NCI-H128 (cell line): ENCODE measurements around the gene C6orf47.

Experiments
- DNase-seq: peaks from one replicate; lab custom pipeline; 2025; ENCODE audit not compliant: unreplicated experiment; lab: John Stamatoyannopoulos, UW

C6orf47 gene

DNA sequence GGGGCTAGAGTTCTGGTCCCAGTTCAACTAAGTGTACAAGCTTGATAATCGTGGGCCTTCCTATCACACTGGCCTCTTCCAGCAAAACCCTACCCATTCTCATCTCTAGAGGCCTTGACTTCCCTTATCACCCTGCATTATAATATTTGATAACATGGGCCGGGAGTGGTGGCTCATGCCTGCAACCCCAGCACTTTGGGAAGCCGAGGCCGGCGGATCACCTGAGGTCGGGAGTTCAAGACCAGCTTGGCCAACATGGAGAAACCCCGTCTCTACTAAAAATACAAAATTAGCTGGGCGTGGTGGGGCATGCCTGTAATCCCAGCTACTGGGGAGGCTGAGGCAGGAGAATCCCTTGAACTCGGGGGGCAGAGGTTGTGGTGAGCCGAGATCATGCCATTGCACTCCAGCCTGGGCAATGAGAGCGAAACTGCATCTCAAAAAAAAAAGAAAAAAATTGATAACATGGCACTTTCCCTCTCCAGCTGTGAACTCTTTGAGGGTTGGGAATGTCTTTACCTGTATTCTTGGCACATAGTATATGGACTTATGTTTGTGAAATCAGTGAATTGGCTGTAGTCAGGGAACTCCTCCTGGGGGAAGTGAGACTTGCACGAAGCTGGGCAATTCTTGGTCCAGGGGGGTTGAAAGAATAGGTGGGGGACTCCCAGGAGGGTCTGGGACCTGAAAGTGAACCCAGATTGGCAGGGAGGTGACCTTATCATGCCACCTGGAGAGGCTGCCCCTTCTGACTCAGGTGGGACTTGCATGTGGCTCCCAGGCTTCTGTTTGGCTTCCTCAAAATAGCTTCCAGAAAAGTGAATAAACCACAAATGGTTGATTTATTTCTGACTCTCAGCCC, 915 bp upstream of the C6orf47 start:
- no peak for DNase-seq

- no peak for DNase-seq
Observed at GRCh38 chr6:31659649-31660380, 763 bp downstream of the C6orf47 start.

DNA sequence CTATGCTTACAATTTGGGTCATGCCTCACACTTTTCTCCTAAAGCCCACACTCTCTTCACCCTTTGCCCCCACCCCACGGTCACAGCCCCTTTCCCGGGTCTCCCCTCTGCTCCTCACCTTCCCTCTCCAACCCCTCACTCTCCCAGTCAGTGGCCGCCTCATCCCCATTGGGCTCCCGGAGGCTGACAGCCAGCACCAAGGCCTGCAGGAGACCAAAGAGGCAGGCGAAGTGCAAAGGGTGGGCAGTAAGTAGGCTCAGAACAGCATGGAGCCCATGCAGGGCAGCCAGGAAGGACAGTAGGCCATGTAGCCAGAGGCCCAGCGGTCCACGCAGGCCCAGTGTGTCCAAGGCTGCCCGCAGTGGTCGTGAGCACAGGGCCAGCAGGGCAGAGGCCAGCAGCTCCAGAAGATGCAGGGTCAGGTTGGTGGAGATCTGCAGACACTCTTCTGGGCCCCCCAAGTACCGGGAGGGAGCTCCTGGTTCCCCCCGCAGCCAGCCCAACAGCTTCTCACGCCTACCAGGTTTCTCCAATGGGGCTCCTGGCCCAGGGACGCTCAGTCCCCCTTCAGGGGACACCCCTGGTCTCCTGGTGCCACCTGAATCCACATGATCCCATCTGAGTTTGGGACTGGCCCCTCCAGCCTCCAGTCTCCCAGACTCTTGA, 1.5 kb downstream of the C6orf47 start:
- no peak for DNase-seq

DNA sequence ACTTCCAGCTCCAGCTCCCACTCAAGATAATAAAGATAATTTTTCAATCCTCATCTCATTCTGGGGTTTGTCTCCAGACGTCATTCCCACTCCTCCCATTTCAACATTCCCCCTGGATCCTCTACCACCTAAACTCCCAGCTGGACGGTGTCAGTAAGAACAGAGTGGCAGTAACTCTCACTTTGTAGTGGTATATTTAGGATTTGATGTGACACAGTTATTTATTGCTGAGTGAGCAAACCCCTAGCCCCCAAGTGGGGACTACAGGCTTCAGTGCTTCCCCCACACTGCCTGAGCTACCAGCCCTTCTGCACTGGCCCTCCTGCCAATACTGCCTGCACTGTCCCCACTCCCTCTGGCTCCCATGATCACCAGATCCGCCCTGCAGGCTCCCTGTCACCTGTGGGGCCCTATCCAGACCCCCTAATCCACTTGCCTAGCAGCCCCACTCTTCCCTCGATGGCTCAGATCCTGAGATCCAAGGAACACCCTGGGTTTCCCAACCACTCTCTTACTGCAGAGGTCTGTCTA, 2.4 kb downstream of the C6orf47 start:
- DNase-seq: no peak

DNA sequence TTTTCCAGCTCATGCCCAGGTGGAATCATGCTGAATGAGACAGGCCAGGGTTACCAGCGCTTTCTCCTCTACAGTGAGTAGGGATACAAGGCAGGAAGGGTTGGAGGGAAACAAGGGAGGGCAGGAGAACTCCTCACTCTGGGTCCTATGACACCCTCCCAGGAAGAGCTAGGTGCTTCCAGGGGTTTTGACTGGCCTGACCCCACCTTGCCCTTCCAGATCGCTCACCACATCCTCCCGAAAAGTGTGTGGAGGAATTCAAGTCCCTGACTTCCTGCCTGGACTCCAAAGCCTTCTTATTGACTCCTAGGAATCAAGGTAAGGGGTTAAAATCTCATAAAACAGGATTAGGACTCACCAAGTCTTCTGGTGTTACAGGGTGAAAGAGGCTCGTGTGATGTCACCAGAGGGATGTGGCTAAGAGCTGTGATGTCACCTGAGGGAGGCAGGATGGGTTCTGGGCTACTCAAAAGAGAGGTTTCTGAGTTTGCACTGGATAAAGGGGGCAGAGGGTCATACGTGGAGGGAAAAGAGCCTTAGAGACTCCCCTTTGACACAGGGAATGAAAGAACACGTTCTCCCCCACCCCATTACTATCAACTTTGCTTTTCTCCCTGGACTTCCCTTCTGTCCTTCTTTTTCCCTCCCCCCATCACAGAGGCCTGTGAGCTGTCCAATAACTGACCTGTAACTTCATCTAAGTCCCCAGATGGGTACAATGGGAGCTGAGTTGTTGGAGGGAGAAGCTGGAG, 3.0 kb downstream of the C6orf47 start:
- DNase-seq: no peak

GRCh38 chr6:31655349-31656237, 5.0 kb downstream of the C6orf47 start, which contains the start of gene APOM:
APOM (plus strand) TSS chr6:31655894; CDS start chr6:31655967, 73 bp downstream.
- no peak for DNase-seq

- DNase-seq: no peak
Observed at GRCh38 chr6:31654574-31655348, 5.8 kb downstream of the C6orf47 start.

DNA sequence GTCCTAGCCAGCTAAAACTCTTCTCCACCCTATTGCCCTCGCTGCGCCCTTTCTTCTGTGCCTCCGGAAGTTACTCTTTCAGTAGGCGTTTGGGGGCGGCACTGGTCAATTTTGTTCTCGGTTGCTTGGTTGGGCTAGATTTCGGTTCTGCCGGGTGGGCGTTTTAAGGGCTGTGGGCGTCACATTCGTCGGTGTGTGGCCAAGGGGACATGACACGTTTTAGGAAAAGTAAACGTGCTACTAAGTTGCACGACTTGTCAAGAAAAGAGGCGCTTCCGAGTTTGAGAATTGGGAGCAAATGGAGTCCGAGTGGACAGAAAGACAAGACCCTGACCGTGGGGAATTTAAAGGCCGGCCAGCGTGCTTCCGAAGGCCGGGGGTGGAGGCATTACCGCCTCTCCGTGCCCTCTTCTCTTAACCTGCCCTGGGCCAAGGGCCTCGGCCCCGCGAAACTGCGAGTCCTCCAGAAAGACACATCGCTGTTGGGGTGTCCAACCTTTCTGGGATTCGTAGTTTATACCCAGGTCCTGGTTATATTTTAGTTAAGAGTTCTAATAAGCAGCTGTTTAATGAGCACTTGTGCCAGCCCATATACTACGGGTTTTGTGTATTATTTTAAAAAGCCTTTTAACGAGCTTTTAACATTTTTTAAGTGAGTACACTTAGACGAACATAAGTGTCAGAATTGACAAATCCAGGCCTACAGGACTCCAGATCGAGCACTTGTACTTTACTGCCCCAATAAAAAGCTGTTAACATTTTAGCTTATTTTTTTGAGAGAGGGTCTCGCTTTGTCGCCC, 7.5 kb downstream of the C6orf47 start:
- peak; percentile 97 for DNase-seq

- peak; percentile 27 for DNase-seq
Observed at GRCh38 chr6:31651602-31652191, 8.9 kb downstream of the C6orf47 start.

GRCh38 chr6:31645325-31645724, 15.3 kb downstream of the C6orf47 start:
- no peak for DNase-seq

GRCh38 chr6:31643818-31644454, 16.6 kb downstream of the C6orf47 start:
- DNase-seq: no peak

DNA sequence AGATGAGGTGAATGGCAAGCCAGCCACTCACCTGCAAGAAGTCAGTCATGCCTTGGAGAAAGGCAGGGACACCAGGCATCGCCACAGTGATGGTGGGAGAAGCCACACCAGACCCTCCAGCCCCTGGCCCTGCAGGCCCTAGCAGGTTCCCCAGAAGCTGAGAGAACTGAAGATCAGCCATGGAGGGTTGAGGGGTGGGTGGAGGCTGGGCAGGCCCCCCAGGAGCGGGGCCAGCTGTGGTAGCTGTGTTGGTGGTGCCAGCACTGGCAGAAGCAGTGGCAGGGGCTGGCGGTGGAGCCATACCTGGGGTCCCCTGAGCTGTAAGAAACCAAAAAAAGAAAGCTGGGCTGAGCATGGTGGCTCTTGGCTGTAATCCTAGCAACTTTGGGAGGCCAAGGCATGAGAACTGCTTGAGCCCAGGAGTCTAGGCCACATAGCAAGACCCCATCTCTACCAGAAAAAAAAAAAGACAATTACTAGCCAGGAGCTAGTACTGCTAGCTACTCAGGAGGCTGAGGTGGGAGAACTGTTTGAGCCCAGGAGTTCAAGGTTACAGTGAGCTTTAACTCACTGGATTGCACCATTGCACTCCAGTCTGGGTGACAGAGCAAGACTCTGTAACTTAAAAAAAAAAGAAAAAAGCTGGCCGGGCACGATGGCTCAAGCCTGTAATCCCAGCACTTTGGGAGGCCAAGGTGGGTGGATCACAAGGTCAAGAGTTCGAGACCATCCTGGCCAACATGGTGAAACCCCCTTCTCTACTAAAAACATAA, 17.6 kb downstream of the C6orf47 start:
- DNase-seq: no peak

DNA sequence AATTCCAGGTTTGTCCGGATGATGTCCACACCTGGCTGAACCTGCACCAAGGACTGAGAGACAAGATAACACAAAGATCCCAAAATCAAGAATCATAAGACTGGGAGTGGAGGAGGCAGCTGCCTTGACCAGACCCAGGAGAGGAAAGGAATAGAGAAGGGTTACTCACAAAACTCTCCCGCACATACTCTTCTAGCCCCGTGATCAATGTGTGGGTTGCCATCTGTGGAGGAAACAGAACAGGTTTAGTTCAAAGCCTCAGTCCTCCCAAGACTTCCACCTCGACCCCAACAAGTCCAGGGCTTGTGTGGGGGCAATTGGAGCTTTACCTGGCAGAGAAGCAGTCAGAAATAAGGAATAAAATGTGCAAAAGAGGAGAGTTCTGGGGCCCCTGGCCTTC, 19.2 kb downstream of the C6orf47 start:
- no peak for DNase-seq

DNA sequence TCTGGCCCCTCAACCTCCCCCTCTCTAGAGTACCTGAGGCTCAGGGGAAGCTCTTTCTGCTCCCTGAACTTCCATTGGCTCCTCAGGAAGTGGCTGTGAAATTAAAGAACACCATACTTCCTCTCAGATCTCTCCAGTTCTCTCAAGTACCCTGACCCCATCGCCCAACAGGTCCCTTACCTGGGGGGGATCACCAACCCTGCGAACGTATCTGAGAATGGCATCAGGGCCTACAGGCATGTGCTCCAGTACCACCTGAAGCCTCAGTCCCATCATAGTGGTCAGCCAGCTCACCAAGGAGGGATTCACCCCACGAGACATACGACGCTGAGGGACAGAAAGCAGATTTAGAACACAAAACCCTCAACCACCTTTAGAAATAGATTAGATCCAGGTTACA, 20.0 kb downstream of the C6orf47 start:
- DNase-seq: no peak

DNA sequence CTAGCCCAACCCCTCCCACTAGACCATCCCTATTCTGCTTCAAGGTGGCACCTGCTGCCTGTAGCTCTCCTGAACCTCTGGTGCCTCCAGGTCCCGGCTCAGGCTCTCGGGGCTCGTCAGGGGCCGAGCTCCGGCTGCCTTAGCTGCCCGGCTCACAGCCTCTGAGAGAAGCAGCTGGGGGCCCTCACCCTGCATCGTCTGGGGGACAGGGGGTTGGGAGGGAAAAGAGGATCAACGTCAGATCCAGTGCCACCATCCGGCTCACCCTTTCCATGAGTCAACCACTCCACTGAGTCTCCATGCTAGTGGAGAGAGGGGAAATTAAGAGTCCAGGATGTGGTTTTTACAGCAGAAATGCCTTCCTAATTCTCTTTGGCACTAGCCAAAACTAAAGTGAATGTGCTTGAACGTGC, 21.1 kb downstream of the C6orf47 start:
- DNase-seq: no peak

DNA sequence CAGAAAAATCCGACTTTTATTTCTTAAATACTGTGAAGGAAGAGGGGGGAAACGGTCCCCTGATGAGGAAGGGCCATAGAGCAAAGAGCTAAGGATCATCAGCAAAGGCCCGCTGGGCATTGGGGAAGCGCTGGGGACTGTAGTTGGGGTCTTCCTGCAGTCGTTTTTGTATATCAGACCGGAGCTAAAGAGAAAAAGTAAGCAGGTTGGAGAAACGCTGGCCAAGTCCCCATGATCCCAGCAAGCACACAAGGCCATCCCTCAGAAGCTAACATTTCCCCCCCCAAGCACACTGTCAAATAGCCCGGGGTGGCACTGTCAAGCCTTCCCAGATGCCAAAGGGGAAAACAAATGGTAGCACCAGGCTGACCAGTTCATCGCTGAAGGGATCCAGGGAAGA, 21.5 kb downstream of the C6orf47 start:
- DNase-seq: no peak
